Rectal smooth muscle tissue (tissue), 1 donor: ENCODE data around the gene STRADA.

Experiments used
- H3K27ac ChIP-seq: one replicate; pipeline ENCODE4 v1.7.0; 2013; ENCODE audit warnings: low read depth, low read length, inconsistent platforms
- H3K27me3 ChIP-seq: one replicate; pipeline ENCODE4 v1.7.0; 2013; ENCODE audit warnings: low read length; ENCODE audit not compliant: control insufficient read depth, insufficient read depth
- H3K36me3 ChIP-seq: one replicate; pipeline ENCODE4 v1.7.0; 2013; ENCODE audit warnings: low read length; ENCODE audit not compliant: control insufficient read depth, insufficient read depth
- H3K4me1 ChIP-seq: one replicate; pipeline ENCODE4 v1.7.0; 2013; ENCODE audit warnings: low read length; ENCODE audit not compliant: control insufficient read depth, insufficient read depth
- H3K4me3 ChIP-seq: one replicate; pipeline ENCODE4 v1.7.0; 2013; ENCODE audit warnings: low read length
- H3K9ac ChIP-seq: one replicate; pipeline ENCODE4 v1.7.0; 2013; ENCODE audit warnings: low read length

The STRADA gene

GRCh38 chr17:63741408-63742173 is at the start of gene STRADA:
TSS of gene STRADA (minus strand) at chr17:63741799. CDS start at chr17:63728369, 13,430 bp downstream.
- H3K9ac ChIP-seq: peak within 1 kb of the TSS; percentile 86
- peaks cover 6% of the 10 kb centered on the region for H3K36me3 ChIP-seq
- peak within 1 kb of the TSS; percentile 76 for H3K4me3 ChIP-seq
- H3K4me1 ChIP-seq: peaks cover 6% of the 10 kb centered on the region
- no peaks in the 10 kb centered on the region for H3K27me3 ChIP-seq
- peak within 1 kb of the TSS; percentile 80 for H3K27ac ChIP-seq

- peaks cover 19% of the 10 kb centered on the region for H3K36me3 ChIP-seq
These were observed 48.5 kb upstream of the STRADA start for GRCh38 chr17:63790057-63790456.

GRCh38 chr17:63786971-63787711 is 45.5 kb upstream of the STRADA start:
- no peak overlapping the region for H3K9ac ChIP-seq
- H3K36me3 ChIP-seq: peaks cover 10% of the 10 kb centered on the region
- no peaks in the 10 kb centered on the region for H3K4me1 ChIP-seq

More at GRCh38 chr17:63790057-63790456, 48.5 kb upstream of the STRADA start:
- no peak overlapping the region for H3K4me3 ChIP-seq
- H3K27me3 ChIP-seq: no peaks in the 10 kb centered on the region
- H3K9ac ChIP-seq: no peak overlapping the region
- H3K27ac ChIP-seq: no peak overlapping the region
- no peaks in the 10 kb centered on the region for H3K4me1 ChIP-seq

GRCh38 chr17:63786117-63786516 is 44.5 kb upstream of the STRADA start:
- Histone ChIP-seq H3K27me3 (no peaks in the 10 kb centered on the region), H3K4me3 (no peak overlapping the region), H3K9ac (no peak overlapping the region), H3K4me1 (no peaks in the 10 kb centered on the region), H3K27ac (no peak overlapping the region), H3K36me3 (peaks cover 8% of the 10 kb centered on the region)

More at GRCh38 chr17:63786971-63787711, 45.5 kb upstream of the STRADA start:
- no peaks in the 10 kb centered on the region for H3K27me3 ChIP-seq
- H3K27ac ChIP-seq: no peak overlapping the region
- no peak overlapping the region for H3K4me3 ChIP-seq

- H3K27ac ChIP-seq: no peak overlapping the region
- H3K4me1 ChIP-seq: no peaks in the 10 kb centered on the region
- peaks cover 9% of the 10 kb centered on the region for H3K36me3 ChIP-seq
These were observed 44.0 kb upstream of the STRADA start for GRCh38 chr17:63785556-63785955.

GRCh38 chr17:63783522-63783921 is 41.9 kb upstream of the STRADA start:
- Histone ChIP-seq H3K27ac (no peak overlapping the region), H3K4me3 (no peak overlapping the region), H3K27me3 (no peaks in the 10 kb centered on the region), H3K36me3 (peaks cover 6% of the 10 kb centered on the region), H3K4me1 (no peaks in the 10 kb centered on the region), H3K9ac (no peak overlapping the region)

More at GRCh38 chr17:63785556-63785955, 44.0 kb upstream of the STRADA start:
- Histone ChIP-seq H3K4me3 (no peak overlapping the region), H3K27me3 (no peaks in the 10 kb centered on the region), H3K9ac (no peak overlapping the region)

- Histone ChIP-seq H3K9ac (no peak overlapping the region), H3K27me3 (no peaks in the 10 kb centered on the region), H3K36me3 (peaks cover 7% of the 10 kb centered on the region), H3K4me1 (peaks cover 2% of the 10 kb centered on the region), H3K4me3 (no peak overlapping the region), H3K27ac (no peak overlapping the region)
These were observed 39.3 kb upstream of the STRADA start for GRCh38 chr17:63780928-63781327.

- H3K4me3 ChIP-seq: no peak overlapping the region
- H3K27me3 ChIP-seq: no peaks in the 10 kb centered on the region
- peaks cover 7% of the 10 kb centered on the region for H3K36me3 ChIP-seq
- peaks cover 5% of the 10 kb centered on the region for H3K4me1 ChIP-seq
- no peak overlapping the region for H3K27ac ChIP-seq
- H3K9ac ChIP-seq: no peak overlapping the region
These were observed 38.9 kb upstream of the STRADA start for GRCh38 chr17:63780507-63780906.

GRCh38 chr17:63775420-63775819 is 33.8 kb upstream of the STRADA start:
- H3K36me3 ChIP-seq: peaks cover 2% of the 10 kb centered on the region
- no peaks in the 10 kb centered on the region for H3K27me3 ChIP-seq
- peak overlapping the region; percentile 86 for H3K4me3 ChIP-seq
- H3K9ac ChIP-seq: no peak overlapping the region
- no peak overlapping the region for H3K27ac ChIP-seq
- peaks cover 17% of the 10 kb centered on the region for H3K4me1 ChIP-seq

- Histone ChIP-seq H3K27me3 (no peaks in the 10 kb centered on the region), H3K4me3 (peak overlapping the region; percentile 86)
These were observed 33.3 kb upstream of the STRADA start for GRCh38 chr17:63774969-63775265.

GRCh38 chr17:63774141-63774968 is 32.8 kb upstream of the STRADA start, which contains the start of gene DDX42:
TSS of gene DDX42 (plus strand) at chr17:63774170. CDS start at chr17:63787050, 12,880 bp downstream.
- Histone ChIP-seq H3K27me3 (no peaks in the 10 kb centered on the region), H3K4me1 (peaks cover 17% of the 10 kb centered on the region)

More at GRCh38 chr17:63774969-63775265, 33.3 kb upstream of the STRADA start:
- peak overlapping the region; percentile 76 for H3K9ac ChIP-seq
- H3K27ac ChIP-seq: peak overlapping the region; percentile 97
- H3K4me1 ChIP-seq: peaks cover 17% of the 10 kb centered on the region
- H3K36me3 ChIP-seq: peaks cover 2% of the 10 kb centered on the region

More at GRCh38 chr17:63774141-63774968, 32.8 kb upstream of the STRADA start, which contains the start of gene DDX42:
- Histone ChIP-seq H3K9ac (peak within 1 kb of the TSS; percentile 86), H3K4me3 (peak within 1 kb of the TSS; percentile 87), H3K36me3 (peaks cover 2% of the 10 kb centered on the region), H3K27ac (peak within 1 kb of the TSS; percentile 97)
